Measurements from ENCODE around the gene SCAMP2. TPM values are rescaled to one million over a fixed set of nuclear protein-coding genes. Genes with fewer than 3 reads are reported as not detected.
A peak's percentile ranks its signal among the peaks of the same experiment; 100 is the strongest.
"Not testable (repeated sequence)": the region's sequence is repeated elsewhere in the genome, so short reads cannot be mapped to it uniquely, and the experiment has no call there.

Gene SCAMP2
- total RNA-seq, 1 experiment from 2014 or later = 97.4 TPM

DNA sequence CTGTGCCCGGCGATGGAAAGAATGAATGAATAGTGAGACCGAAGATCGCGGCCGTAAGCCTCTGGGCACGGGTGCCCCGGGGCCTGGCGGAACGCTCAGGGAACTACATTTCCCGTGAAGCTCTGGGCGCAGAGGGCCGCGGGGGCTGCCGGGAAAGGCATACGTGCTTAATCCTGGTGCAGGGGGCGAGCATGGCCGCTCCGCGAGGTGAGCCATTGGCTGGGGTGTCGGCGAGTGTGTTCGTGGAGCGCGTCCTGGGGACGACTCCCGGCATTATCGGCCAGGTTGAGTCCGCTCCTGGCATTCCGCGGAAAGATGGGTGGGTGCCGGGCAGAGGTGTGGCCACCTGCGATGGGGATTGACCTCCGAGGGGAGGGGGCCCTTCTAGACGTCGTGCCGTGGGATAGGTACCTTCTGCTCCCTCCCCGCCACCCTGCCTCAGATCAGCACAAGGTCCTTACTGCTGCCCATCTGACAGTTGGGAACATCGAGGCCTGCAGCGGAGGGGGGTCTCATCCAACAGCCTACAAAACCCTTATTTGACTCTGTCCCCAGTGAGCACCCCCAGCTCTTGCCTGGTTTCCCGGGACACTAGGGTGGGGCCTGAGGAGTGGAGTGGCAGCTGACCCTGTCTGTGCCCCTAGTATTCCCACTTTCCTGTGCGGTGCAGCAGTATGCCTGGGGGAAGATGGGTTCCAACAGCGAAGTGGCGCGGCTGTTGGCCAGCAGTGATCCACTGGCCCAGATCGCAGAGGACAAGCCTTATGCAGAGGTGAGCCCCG, 16.9 kb upstream of the SCAMP2 start, which contains the start of gene MPI:
Gene MPI (plus strand): TSS at position 160 of the 782 bp plus-strand sequence. CDS start 32 bp downstream, at position 192.
- Mint-ChIP-seq H3K9me3 (ENCODE audit: unreplicated experiment) (no peaks in the 10 kb centered on the region), H3K4me3 (ENCODE audit: unreplicated experiment) (peak within 1 kb of the TSS; percentile 75), H3K36me3 (ENCODE audit: insufficient read depth, unreplicated experiment) (peaks cover 22% of the 10 kb centered on the region), H3K27me3 (ENCODE audit: insufficient read depth, unreplicated experiment) (no peaks in the 10 kb centered on the region), H3K4me1 (ENCODE audit: low read depth, unreplicated experiment) (peaks cover 11% of the 10 kb centered on the region), H3K27ac (ENCODE audit: unreplicated experiment) (peak within 1 kb of the TSS; percentile 64)
- H3K4me1 ChIP-seq = peaks cover 11% of the 10 kb centered on the region; the same call in 1 of the 2 replicates
- no peaks in the 10 kb centered on the region for H3K27me3 ChIP-seq (replicated peaks; ENCODE audit: control insufficient read depth, insufficient read depth, low read length)
- H3K4me3 ChIP-seq (ENCODE audit: low read depth, low read length) = peak within 1 kb of the TSS; percentile 95
- intact Hi-C loops (cut with micrococcal nuclease; ENCODE audit: unreplicated experiment) = loop anchor here (1.0 kb wide), 2 partner anchors 11 to 17 kb away; partner anchors contain the start of gene SCAMP2
- TF ChIP-seq, protein P1, sequence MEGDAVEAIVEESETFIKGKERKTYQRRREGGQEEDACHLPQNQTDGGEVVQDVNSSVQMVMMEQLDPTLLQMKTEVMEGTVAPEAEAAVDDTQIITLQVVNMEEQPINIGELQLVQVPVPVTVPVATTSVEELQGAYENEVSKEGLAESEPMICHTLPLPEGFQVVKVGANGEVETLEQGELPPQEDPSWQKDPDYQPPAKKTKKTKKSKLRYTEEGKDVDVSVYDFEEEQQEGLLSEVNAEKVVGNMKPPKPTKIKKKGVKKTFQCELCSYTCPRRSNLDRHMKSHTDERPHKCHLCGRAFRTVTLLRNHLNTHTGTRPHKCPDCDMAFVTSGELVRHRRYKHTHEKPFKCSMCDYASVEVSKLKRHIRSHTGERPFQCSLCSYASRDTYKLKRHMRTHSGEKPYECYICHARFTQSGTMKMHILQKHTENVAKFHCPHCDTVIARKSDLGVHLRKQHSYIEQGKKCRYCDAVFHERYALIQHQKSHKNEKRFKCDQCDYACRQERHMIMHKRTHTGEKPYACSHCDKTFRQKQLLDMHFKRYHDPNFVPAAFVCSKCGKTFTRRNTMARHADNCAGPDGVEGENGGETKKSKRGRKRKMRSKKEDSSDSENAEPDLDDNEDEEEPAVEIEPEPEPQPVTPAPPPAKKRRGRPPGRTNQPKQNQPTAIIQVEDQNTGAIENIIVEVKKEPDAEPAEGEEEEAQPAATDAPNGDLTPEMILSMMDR (IDR thresholded peaks at IDR 0.05; ENCODE audit: insufficient read depth in 1 of 2, low read depth in 1 of 2, low read length in 1 of 2, severe bottlenecking in 1 of 2, unreplicated experiment in 1 of 2) = no peak
- CTCF ChIA-PET = interaction anchor here (0.7 to 2.6 kb wide), 4 partner anchors 11 to 119 kb away, joined by 3 to 22 read pairs (median 4); no protein-coding TSS in a partner anchor
- no peaks in the 10 kb centered on the region for H3K36me3 ChIP-seq (ENCODE audit: control insufficient read depth, insufficient read depth, low read length)
- POLR2A ChIA-PET = interaction anchor here (0.6 to 1.4 kb wide), 4 partner anchors 11 to 1089 kb away, joined by 3 to 13 read pairs (median 4); partner anchors contain the start of gene FAM219B
- H3K9me3 ChIP-seq = no peaks in the 10 kb centered on the region
- TSS peak; percentile 75 for BruUV-seq (replicated peaks)
- peak; percentile 86 to 87 for DNase-seq

DNA sequence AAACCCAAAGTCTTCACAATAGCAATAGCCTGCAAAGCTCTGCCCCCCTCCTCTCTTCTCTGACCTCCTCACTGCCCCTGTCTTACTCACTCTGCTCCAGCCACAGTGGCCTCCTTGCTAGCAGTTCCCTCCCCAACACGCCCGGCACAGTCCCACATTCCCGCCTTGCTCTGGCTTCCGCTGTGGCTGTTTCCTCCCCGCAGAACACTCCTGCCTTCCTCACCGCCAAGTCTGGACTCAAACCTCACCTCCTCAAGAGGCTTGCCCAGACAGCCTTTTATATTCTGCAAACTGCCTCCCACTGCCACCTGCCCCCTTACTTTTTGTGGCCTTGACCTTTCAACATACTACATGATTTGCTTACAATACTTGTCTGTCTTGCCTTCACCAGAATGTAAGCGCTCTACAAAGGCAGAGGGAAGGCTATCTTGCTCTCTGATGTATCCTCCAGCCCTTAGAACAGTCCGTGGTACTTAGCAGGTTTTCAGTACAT, 16.3 kb upstream of the SCAMP2 start:
- peak overlapping the region; percentile 75 for H3K4me3 Mint-ChIP-seq (ENCODE audit: unreplicated experiment)
- Histone ChIP-seq H3K36me3 (ENCODE audit: control insufficient read depth, insufficient read depth, low read length) (no peaks in the 10 kb centered on the region), H3K9me3 (no peaks in the 10 kb centered on the region), H3K4me1 (peaks cover 11% of the 10 kb centered on the region; the same call in 1 of the 2 replicates), H3K27me3 (replicated peaks; ENCODE audit: control insufficient read depth, insufficient read depth, low read length) (no peaks in the 10 kb centered on the region), H3K4me3 (ENCODE audit: low read depth, low read length) (peak overlapping the region; percentile 95)
- H3K27ac Mint-ChIP-seq (ENCODE audit: unreplicated experiment) = peak overlapping the region; percentile 64
- peaks cover 26% of the 10 kb centered on the region for H3K36me3 Mint-ChIP-seq (ENCODE audit: insufficient read depth, unreplicated experiment)
- H3K27me3 Mint-ChIP-seq (ENCODE audit: insufficient read depth, unreplicated experiment) = no peaks in the 10 kb centered on the region
- no peaks in the 10 kb centered on the region for H3K9me3 Mint-ChIP-seq (ENCODE audit: unreplicated experiment)
- peak in 1 of 2 experiments; percentile 23 for DNase-seq
- CTCF ChIA-PET = interaction anchor here (0.7 to 2.6 kb wide), 4 partner anchors 12 to 118 kb away, joined by 3 to 22 read pairs (median 4); no protein-coding TSS in a partner anchor
- intact Hi-C loops (cut with micrococcal nuclease; ENCODE audit: unreplicated experiment) = no loop called here
- BruUV-seq (replicated peaks) = no TSS peak
- TF ChIP-seq, protein P1 (IDR thresholded peaks at IDR 0.05; ENCODE audit: insufficient read depth in 1 of 2, low read depth in 1 of 2, low read length in 1 of 2, severe bottlenecking in 1 of 2, unreplicated experiment in 1 of 2) = no peak
- POLR2A ChIA-PET = interaction anchor here (0.6 to 1.4 kb wide), 3 partner anchors 12 to 19 kb away, joined by 3 to 13 read pairs (median 5); partner anchors contain the start of gene FAM219B
- H3K4me1 Mint-ChIP-seq (ENCODE audit: low read depth, unreplicated experiment) = peaks cover 16% of the 10 kb centered on the region

DNA sequence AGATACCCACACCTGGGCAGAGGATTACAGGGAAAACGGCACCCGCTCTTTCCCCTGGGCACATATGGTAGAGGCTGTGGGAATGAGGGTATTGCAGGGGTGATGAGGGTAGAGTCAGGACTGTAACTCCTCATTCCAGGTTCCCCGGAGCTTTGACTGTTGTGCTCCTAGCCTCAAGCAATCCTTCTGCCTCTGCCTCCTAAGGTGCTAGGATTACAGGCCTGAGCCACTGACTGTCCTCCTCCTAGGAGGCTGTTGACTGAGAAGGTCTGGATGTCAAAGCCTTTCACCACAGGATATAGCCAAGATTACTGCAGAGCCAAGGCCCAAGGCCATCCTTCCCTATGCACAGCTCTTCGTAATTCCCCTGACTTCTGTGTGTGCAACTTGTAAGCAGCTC, 15.6 kb upstream of the SCAMP2 start:
- peak overlapping the region; percentile 64 for H3K27ac Mint-ChIP-seq (ENCODE audit: unreplicated experiment)
- H3K9me3 Mint-ChIP-seq (ENCODE audit: unreplicated experiment) = no peaks in the 10 kb centered on the region
- no peaks in the 10 kb centered on the region for H3K27me3 Mint-ChIP-seq (ENCODE audit: insufficient read depth, unreplicated experiment)
- H3K4me1 ChIP-seq = peaks cover 11% of the 10 kb centered on the region; the same call in 1 of the 2 replicates
- no peaks in the 10 kb centered on the region for H3K9me3 ChIP-seq
- TF ChIP-seq, protein P1 (IDR thresholded peaks at IDR 0.05; ENCODE audit: insufficient read depth in 1 of 2, low read depth in 1 of 2, low read length in 1 of 2, severe bottlenecking in 1 of 2, unreplicated experiment in 1 of 2) = no peak
- no peaks in the 10 kb centered on the region for H3K27me3 ChIP-seq (replicated peaks; ENCODE audit: control insufficient read depth, insufficient read depth, low read length)
- ChIA-PET POLR2A (no interaction called here), CTCF (interaction anchor here (2.6 kb wide), 1 partner anchor 13 kb away, joined by 22 read pairs; no protein-coding TSS in a partner anchor)
- DNase-seq = no peak
- H3K4me3 Mint-ChIP-seq (ENCODE audit: unreplicated experiment) = peak overlapping the region; percentile 75
- intact Hi-C loops (cut with micrococcal nuclease; ENCODE audit: unreplicated experiment) = no loop called here
- H3K4me1 Mint-ChIP-seq (ENCODE audit: low read depth, unreplicated experiment) = peaks cover 17% of the 10 kb centered on the region
- no TSS peak for BruUV-seq (replicated peaks)
- H3K4me3 ChIP-seq (ENCODE audit: low read depth, low read length) = no peak overlapping the region
- no peaks in the 10 kb centered on the region for H3K36me3 ChIP-seq (ENCODE audit: control insufficient read depth, insufficient read depth, low read length)
- H3K36me3 Mint-ChIP-seq (ENCODE audit: insufficient read depth, unreplicated experiment) = peaks cover 24% of the 10 kb centered on the region

DNA sequence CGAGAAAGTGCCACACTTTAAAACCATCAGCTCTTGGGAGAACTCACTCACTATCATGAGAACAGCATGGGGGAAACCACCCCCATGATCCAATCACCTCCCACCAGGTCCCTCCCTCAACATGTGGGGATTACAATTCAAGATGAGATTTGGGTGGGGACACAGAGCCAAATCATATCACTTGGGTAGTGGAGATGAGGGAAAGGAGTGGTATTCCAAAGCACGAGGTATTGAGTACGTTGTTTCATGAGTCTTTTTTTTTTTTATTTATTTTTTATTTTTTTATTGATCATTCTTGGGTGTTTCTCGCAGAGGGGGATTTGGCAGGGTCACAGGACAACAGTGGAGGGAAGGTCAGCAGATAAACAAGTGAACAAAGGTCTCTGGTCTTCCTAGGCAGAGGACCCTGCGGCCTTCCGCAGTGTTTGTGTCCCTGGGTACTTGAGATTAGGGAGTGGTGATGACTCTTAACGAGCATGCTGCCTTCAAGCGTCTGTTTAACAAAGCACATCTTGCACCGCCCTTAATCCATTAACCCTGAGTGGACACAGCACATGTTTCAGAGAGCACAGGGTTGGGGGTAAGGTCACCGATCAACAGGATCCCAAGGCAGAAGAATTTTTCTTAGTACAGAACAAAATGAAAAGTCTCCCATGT, 14.5 kb upstream of the SCAMP2 start:
- H3K9me3 Mint-ChIP-seq (ENCODE audit: unreplicated experiment); H3K4me3 Mint-ChIP-seq (ENCODE audit: unreplicated experiment); H3K4me3 ChIP-seq (ENCODE audit: low read depth, low read length); H3K27me3 Mint-ChIP-seq (ENCODE audit: insufficient read depth, unreplicated experiment); H3K9me3 ChIP-seq; BruUV-seq (replicated peaks); intact Hi-C loops (cut with micrococcal nuclease; ENCODE audit: unreplicated experiment); H3K27ac Mint-ChIP-seq (ENCODE audit: unreplicated experiment); H3K27me3 ChIP-seq (replicated peaks; ENCODE audit: control insufficient read depth, insufficient read depth, low read length); POLR2A ChIA-PET; DNase-seq; H3K36me3 ChIP-seq (ENCODE audit: control insufficient read depth, insufficient read depth, low read length): not testable (repeated sequence)
- H3K4me1 ChIP-seq = peaks cover 11% of the 10 kb centered on the region; the same call in 1 of the 2 replicates
- CTCF ChIA-PET = interaction anchor here (0.7 to 0.8 kb wide), 2 partner anchors 14 to 63 kb away, joined by 3 read pairs; no protein-coding TSS in a partner anchor
- Mint-ChIP-seq H3K4me1 (ENCODE audit: low read depth, unreplicated experiment) (peaks cover 17% of the 10 kb centered on the region), H3K36me3 (ENCODE audit: insufficient read depth, unreplicated experiment) (peaks cover 14% of the 10 kb centered on the region)
